H1 (cell line): ENCODE results near the gene ZBTB7B. TPM values are rescaled to one million over a fixed set of nuclear protein-coding genes. Genes with fewer than 3 reads are reported as not detected.

Experiments used
- ASH2L ChIP-seq: fragments of 200-600, 300-600 bp; sonication (generic); IDR thresholded peaks from one replicate; pipeline ENCODE4 v1.7.1; 2017; ENCODE audit warnings: low read length
- BRCA1 ChIP-seq: IDR thresholded peaks from 2 replicates; pipeline ENCODE4 v1.6.1; 2012; ENCODE audit warnings: low read depth, low read length, improper control_type of control experiment
- CHD2 ChIP-seq: IDR thresholded peaks from 2 replicates; pipeline ENCODE4 v1.6.1; 2012; ENCODE audit warnings: low read length, improper control_type of control experiment
- EGR1 ChIP-seq: IDR thresholded peaks from 2 replicates; pipeline ENCODE4 v1.6.1; 2011; ENCODE audit warnings: low read depth, low read length, borderline replicate concordance
- EP300 ChIP-seq, 2 experiments: IDR thresholded peaks; 1 replicate in 1 of 2; 2 replicates in 1 of 2; pipeline ENCODE4 v1.6.1; 2011 to 2012; ENCODE audit warnings: low read depth in 2 of 2, low read length in 2 of 2, mild to moderate bottlenecking in 2 of 2, borderline replicate concordance in 1 of 2, inconsistent platforms in 1 of 2, moderate library complexity in 1 of 2
- JUND ChIP-seq: IDR thresholded peaks from 2 replicates; pipeline ENCODE4 v1.6.1; 2011; ENCODE audit warnings: mild to moderate bottlenecking, improper control_type of control experiment, low read length
- polyA plus RNA-seq, 7 experiments: library from polyadenylated mRNA; depleted of rRNA in 3 of 7; stranded (reverse) in 5 of 7; unstranded in 2 of 7; fragments of >200 nt in 5 of 7; fragments of 200-250 nt in 2 of 7; gene quantifications; 1 replicate in 5 of 7; 2 replicates in 1 of 7; 4 replicates in 1 of 7; pipeline versions ENCODE4 v1.2.1 to v1.2.3, GENCODE V29; 2011 to 2013; ENCODE audit warnings: missing spikeins in 2 of 7, mixed read lengths in 2 of 7
- total RNA-seq: library from RNA; stranded (reverse); fragmentation: NEBNext Ultra II Directional; extraction: Animal tissue kit (Norgen Biotek cat#: 25700); gene quantifications from 2 replicates; pipeline ENCODE4 v1.2.1, GENCODE V29; 2021

ZBTB7B gene
- total and polyA plus RNA-seq, 2 of the 8 experiments (the other 6 are each of a cell fraction or from before 2014, with no cell fraction given): 24.5 to 36.9 TPM

DNA sequence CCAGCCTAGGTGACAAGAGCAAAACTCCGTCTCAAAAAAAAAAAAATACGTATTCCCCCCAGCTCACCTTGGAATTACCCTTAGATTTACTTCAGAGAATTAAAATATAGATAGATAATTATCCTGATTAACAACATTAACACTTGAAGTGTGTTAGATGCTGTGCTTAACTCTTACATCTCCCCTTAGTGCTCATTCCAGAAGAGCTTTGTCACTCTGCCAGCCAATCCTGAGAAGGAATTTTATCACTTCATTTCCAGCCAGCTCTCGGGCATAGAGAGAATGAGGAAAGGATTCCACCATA lies 30.4 kb upstream of the ZBTB7B start (continued):
- TF ChIP-seq EGR1: no peak
- TF ChIP-seq BRCA1: no peak
- TF ChIP-seq JUND: no peak
- TF ChIP-seq EP300 (IDR thresholded peaks at IDR 0.05; ENCODE audit: borderline replicate concordance in 1 of 2, low read depth in 2 of 2, low read length in 2 of 2): no peak
- no peak for TF ChIP-seq ASH2L
- TF ChIP-seq CHD2: no peak
